Measurements from ENCODE around the gene CDC42BPB.

CDC42BPB gene

GRCh38 chr14:102944448-102945330, 112.7 kb downstream of the CDC42BPB start:
- no peak for DNase-seq (ENCODE audit: low spot score)

GRCh38 chr14:102943979-102944378, 113.4 kb downstream of the CDC42BPB start:
- no peak for DNase-seq (ENCODE audit: low spot score)

GRCh38 chr14:102943454-102943853, 113.9 kb downstream of the CDC42BPB start:
- DNase-seq (ENCODE audit: low spot score): no peak

GRCh38 chr14:102942069-102942468, 115.3 kb downstream of the CDC42BPB start:
- no peak for DNase-seq (ENCODE audit: low spot score)

GRCh38 chr14:102941419-102942011, 115.8 kb downstream of the CDC42BPB start:
- DNase-seq (ENCODE audit: low spot score): no peak

GRCh38 chr14:102940729-102941362, 116.5 kb downstream of the CDC42BPB start:
- DNase-seq (ENCODE audit: low spot score): no peak

- no peak for DNase-seq (ENCODE audit: low spot score)
Measured at GRCh38 chr14:102939820-102940561, 117.4 kb downstream of the CDC42BPB start.

- no peak for DNase-seq (ENCODE audit: low spot score)
Measured at GRCh38 chr14:102939329-102939728, 118.0 kb downstream of the CDC42BPB start.

GRCh38 chr14:102938191-102938590, 119.2 kb downstream of the CDC42BPB start:
- DNase-seq (ENCODE audit: low spot score): no peak

GRCh38 chr14:102937331-102938175, 119.8 kb downstream of the CDC42BPB start:
- DNase-seq (ENCODE audit: low spot score): no peak

- no peak for DNase-seq (ENCODE audit: low spot score)
Measured at GRCh38 chr14:102935756-102936155, 121.6 kb downstream of the CDC42BPB start.

- DNase-seq (ENCODE audit: low spot score): no peak
Measured at GRCh38 chr14:102933618-102934231, 123.6 kb downstream of the CDC42BPB start.

- DNase-seq (ENCODE audit: low spot score): no peak
Measured at GRCh38 chr14:102932484-102933248, 124.7 kb downstream of the CDC42BPB start.

GRCh38 chr14:102931580-102932285, 125.6 kb downstream of the CDC42BPB start:
- no peak for DNase-seq (ENCODE audit: low spot score)

GRCh38 chr14:102930753-102931579, 126.4 kb downstream of the CDC42BPB start:
- DNase-seq (ENCODE audit: low spot score): no peak

- no peak for DNase-seq (ENCODE audit: low spot score)
Measured at GRCh38 chr14:102930138-102930752, 127.1 kb downstream of the CDC42BPB start.

GRCh38 chr14:102929241-102930137, 127.9 kb downstream of the CDC42BPB start:
- DNase-seq (ENCODE audit: low spot score): no peak
